SK-N-SH (cell line): ENCODE measurements around the gene ZSCAN12. TPM values are rescaled to one million over a fixed set of nuclear protein-coding genes. Genes with fewer than 3 reads are reported as not detected.

ENCODE experiments used
- CTCF ChIA-PET: fragments of 300-600, 350-600 bp; formaldehyde crosslinking; extraction: SDS; loops from one replicate; lab custom pipeline; 2021; lab: Yijun Ruan, JAX
- POLR2A ChIA-PET: fragments of 350-600 bp; sonication (Branson Sonifier 250); formaldehyde crosslinking; extraction: SDS; loops from one replicate; lab custom pipeline; 2020; ENCODE audit warnings: antibody characterized with exemption, inconsistent platforms; lab: Yijun Ruan, JAX
- DNase-seq: peaks from one replicate; pipeline ENCODE4 v3.0.0; 2012
- H2AFZ ChIP-seq: fragments of 200-600 bp; sonication (generic); 2 replicates; pipeline ENCODE4 v1.8.1; 2016; ENCODE audit warnings: antibody characterized with exemption, mild to moderate bottlenecking, low read depth
- H3F3A ChIP-seq: fragments of 200-600 bp; sonication (generic); replicated peaks from 2 replicates; pipeline ENCODE3; 2016; ENCODE audit warnings: antibody characterized with exemption, mild to moderate bottlenecking; ENCODE audit not compliant: insufficient read depth
- H3K27ac ChIP-seq, 2 experiments: fragments of 200-500 bp in 1 of 2; fragments of 200-600 bp in 1 of 2; sonication (Bioruptor generic) in 1 of 2; sonication (generic), shearing (Covaris generic) in 1 of 2; 2 replicates each; pipeline versions ENCODE4 v1.5.1 to v1.6.1; 2014 to 2016; ENCODE audit warnings: low read depth in 2 of 2, inconsistent platforms in 1 of 2, low read length in 1 of 2, mild to moderate bottlenecking in 1 of 2, mixed read lengths in 1 of 2
- H3K27me3 ChIP-seq: fragments of 200-600 bp; sonication (generic), shearing (Covaris generic); 2 replicates; pipeline ENCODE4 v1.6.1; 2016; ENCODE audit warnings: mixed run types; ENCODE audit not compliant: insufficient read depth
- H3K36me3 ChIP-seq, 2 experiments: fragments of 200-500 bp in 1 of 2; fragments of 200-600 bp in 1 of 2; sonication (Bioruptor generic) in 1 of 2; sonication (generic) in 1 of 2; replicated peaks in 1 of 2; 2 replicates each; pipeline versions ENCODE3 to v1.5.1; 2014 to 2016; ENCODE audit warnings: low read length in 1 of 2, mild to moderate bottlenecking in 1 of 2; ENCODE audit not compliant: insufficient read depth in 2 of 2, control insufficient read depth in 1 of 2
- H3K4me1 ChIP-seq, 2 experiments: fragments of 200-500 bp in 1 of 2; fragments of 200-600 bp in 1 of 2; sonication (Bioruptor generic) in 1 of 2; sonication (generic), shearing (Covaris generic) in 1 of 2; 2 replicates each; pipeline versions ENCODE4 v1.5.1 to v1.6.1; 2014 to 2016; ENCODE audit warnings: low read depth in 1 of 2, low read length in 1 of 2, mixed run types in 1 of 2; ENCODE audit not compliant: insufficient read depth in 2 of 2, control insufficient read depth in 1 of 2
- H3K4me2 ChIP-seq: fragments of 200-600 bp; sonication (generic), shearing (Covaris generic); 2 replicates; pipeline ENCODE4 v1.6.1; 2017; ENCODE audit warnings: mixed run types
- H3K4me3 ChIP-seq, 2 experiments: fragments of 200-500 bp in 1 of 2; fragments of 200-600 bp in 1 of 2; sonication (Bioruptor generic) in 1 of 2; sonication (generic), shearing (Covaris generic) in 1 of 2; 2 replicates each; pipeline versions ENCODE4 v1.5.1 to v1.8.1; 2014 to 2016; ENCODE audit warnings: low read depth in 2 of 2, inconsistent platforms in 1 of 2, low read length in 1 of 2, mild to moderate bottlenecking in 1 of 2, mixed read lengths in 1 of 2, moderate library complexity in 1 of 2
- H3K79me2 ChIP-seq: fragments of 200-600 bp; sonication (generic); 2 replicates; pipeline ENCODE4 v1.8.1; 2017; ENCODE audit warnings: mild to moderate bottlenecking; ENCODE audit not compliant: insufficient read depth
- H3K9ac ChIP-seq: fragments of 200-600 bp; sonication (generic); 2 replicates; pipeline ENCODE4 v1.6.1; 2017; ENCODE audit warnings: mixed run types
- H3K9me2 ChIP-seq: fragments of 200-600 bp; sonication (generic); 2 replicates; pipeline ENCODE4 v1.6.1; 2017; ENCODE audit warnings: mixed run types
- H3K9me3 ChIP-seq: fragments of 200-600 bp; sonication (generic); 2 replicates; pipeline ENCODE4 v1.6.1; 2017; ENCODE audit warnings: mixed run types, mild to moderate bottlenecking, moderate library complexity
- H4K20me1 ChIP-seq: fragments of 200-600 bp; sonication (generic); 2 replicates; pipeline ENCODE4 v1.6.1; 2017; ENCODE audit warnings: mild to moderate bottlenecking, mixed run types; ENCODE audit not compliant: insufficient read depth
- CHD2 ChIP-seq: fragments of 150-350 bp; IDR thresholded peaks from 2 replicates; pipeline ENCODE4 v1.6.1; 2018; ENCODE audit warnings: low read length; ENCODE audit not compliant: partially characterized antibody
- CTCF ChIP-seq: fragments of 200-600 bp; sonication (generic); IDR thresholded peaks from 2 replicates; pipeline ENCODE4 v1.6.1; 2017; ENCODE audit warnings: antibody characterized with exemption, mild to moderate bottlenecking, moderate library complexity
- ELF1 ChIP-seq: IDR thresholded peaks from 2 replicates; pipeline ENCODE4 v1.4.0; 2012
- EZH2phosphoT487 ChIP-seq: fragments of 200-600 bp; sonication (generic); IDR thresholded peaks from 2 replicates; pipeline ENCODE4 v1.6.1; 2017; ENCODE audit warnings: low read depth, mixed run types, mild to moderate bottlenecking, antibody characterized with exemption, moderate library complexity, borderline replicate concordance
- FOXJ3 ChIP-seq: sonication (generic); formaldehyde crosslinking; IDR thresholded peaks from 2 replicates; pipeline ENCODE4 v1.5.1; 2020; ENCODE audit warnings: mild to moderate bottlenecking, missing genetic modification reagents
- GABPA ChIP-seq: IDR thresholded peaks from 2 replicates; pipeline ENCODE4 v1.4.0; 2012; ENCODE audit warnings: low read depth, mild to moderate bottlenecking
- GATA2 ChIP-seq: sonication (generic); formaldehyde crosslinking; IDR thresholded peaks from 2 replicates; pipeline ENCODE4 v1.5.0; 2020; ENCODE audit warnings: mild to moderate bottlenecking, missing genetic modification reagents
- IRF3 ChIP-seq: fragments of 150-350 bp; IDR thresholded peaks from 2 replicates; pipeline ENCODE4 v1.6.1; 2016; ENCODE audit warnings: mild to moderate bottlenecking, low read depth, low read length
- JUND ChIP-seq: IDR thresholded peaks from 2 replicates; pipeline ENCODE4 v1.4.0; 2012
- MAX ChIP-seq: IDR thresholded peaks from 2 replicates; pipeline ENCODE4 v1.4.0; 2012; ENCODE audit warnings: low read depth
- MEF2A ChIP-seq: IDR thresholded peaks from 2 replicates; pipeline ENCODE4 v1.4.0; 2012; ENCODE audit warnings: low read depth, borderline replicate concordance
- NFIC ChIP-seq: IDR thresholded peaks from 2 replicates; pipeline ENCODE4 v1.4.0; 2012; ENCODE audit warnings: borderline replicate concordance
- NRF1 ChIP-seq: IDR thresholded peaks from 2 replicates; pipeline ENCODE4 v1.6.1; 2012; ENCODE audit warnings: low read depth, mild to moderate bottlenecking, low read length
- POLR2AphosphoS5 ChIP-seq: IDR thresholded peaks from 2 replicates; pipeline ENCODE4 v1.6.1; 2012; ENCODE audit warnings: low read depth, low read length
- RAD21 ChIP-seq: IDR thresholded peaks from 2 replicates; pipeline ENCODE4 v1.6.1; 2012; ENCODE audit warnings: mild to moderate bottlenecking, low read length
- REST ChIP-seq: IDR thresholded peaks from 2 replicates; pipeline ENCODE4 v1.6.1; 2012; ENCODE audit warnings: mild to moderate bottlenecking, low read depth, low read length, moderate library complexity
- RFX5 ChIP-seq: IDR thresholded peaks from 2 replicates; pipeline ENCODE4 v1.6.1; 2012; ENCODE audit warnings: mild to moderate bottlenecking, improper control_type of control experiment, low read length
- RXRA ChIP-seq: IDR thresholded peaks from 2 replicates; pipeline ENCODE4 v1.4.0; 2012; ENCODE audit warnings: low read depth, mild to moderate bottlenecking, borderline replicate concordance
- SIN3A ChIP-seq: IDR thresholded peaks from 2 replicates; pipeline ENCODE4 v1.6.1; 2012; ENCODE audit warnings: low read depth, mild to moderate bottlenecking, low read length, moderate library complexity, borderline replicate concordance
- SMC3 ChIP-seq: IDR thresholded peaks from 2 replicates; pipeline ENCODE4 v1.6.1; 2012; ENCODE audit warnings: low read depth, low read length, improper control_type of control experiment
- TAF1 ChIP-seq: IDR thresholded peaks from 2 replicates; pipeline ENCODE4 v1.6.1; 2012; ENCODE audit warnings: low read depth, mild to moderate bottlenecking, low read length, moderate library complexity, borderline replicate concordance
- TEAD4 ChIP-seq: IDR thresholded peaks from 2 replicates; pipeline ENCODE4 v1.4.0; 2012; ENCODE audit warnings: mild to moderate bottlenecking, borderline replicate concordance; ENCODE audit not compliant: insufficient read depth
- USF1 ChIP-seq: IDR thresholded peaks from 2 replicates; pipeline ENCODE4 v1.4.0; 2012; ENCODE audit warnings: low read depth, borderline replicate concordance
- YY1 ChIP-seq: IDR thresholded peaks from 2 replicates; pipeline ENCODE4 v1.4.0; 2012; ENCODE audit warnings: low read depth, mild to moderate bottlenecking
- WGBS: methylation state at CpG from one replicate; pipeline ENCODE4 v1.1.6; 2017; ENCODE audit warnings: low lambda C conversion rate; 5-methylcytosine and 5-hydroxymethylcytosine counted together
- polyA plus RNA-seq, 3 experiments: library from polyadenylated mRNA; depleted of rRNA; stranded (reverse); fragments of >200 nt; gene quantifications; 2 replicates each; pipeline ENCODE4 v1.2.3, GENCODE V29; 2012

Gene ZSCAN12
- 1.6 and 2.5 TPM in 2 replicates for polyA plus RNA-seq (2012; rRNA removed)
- 2.2 and 2.4 TPM in 2 replicates for polyA plus RNA-seq (2012; cell fraction: cytosol; rRNA removed)
- 2.0 and 3.0 TPM in 2 replicates for polyA plus RNA-seq (2012; cell fraction: nucleus; rRNA removed)

- peak; percentile 85 for DNase-seq
- Histone ChIP-seq H3K4me2 (peak within 1 kb of the TSS; percentile 92), H3K4me1 (peaks cover 11 to 13% of the 10 kb centered on the region in 2 experiments; a peak in 3 of 4 replicates), H3K9me2 (no peaks in the 10 kb centered on the region), H3K36me3 (peaks cover 11 to 22% of the 10 kb centered on the region in 2 experiments), H3K4me3 (peak within 1 kb of the TSS; percentile 83 to 98), H2AFZ (peak within 1 kb of the TSS; percentile 100), H3K79me2 (peaks cover 48% of the 10 kb centered on the region), H3K27me3 (no peaks in the 10 kb centered on the region), H4K20me1 (no peaks in the 10 kb centered on the region; the same call in 1 of the 2 replicates), H3K9ac (peak within 1 kb of the TSS; percentile 88), H3F3A (peaks cover 12% of the 10 kb centered on the region), H3K27ac (peak within 1 kb of the TSS; percentile 65 to 96), H3K9me3 (no peaks in the 10 kb centered on the region)
- 1% methylated on average over 20 of the region's 49 CpGs for WGBS
- ChIA-PET CTCF (interaction anchor here (0.6 to 2.5 kb wide), 7 partner anchors 16 to 158 kb away, joined by 3 to 6 read pairs (median 3); partner anchors contain the start of gene ZSCAN26), POLR2A (interaction anchor here (0.5 to 1.5 kb wide), 5 partner anchors 44 to 295 kb away, joined by 3 to 6 read pairs (median 3); partner anchors contain the start of genes ZSCAN23 and ZSCAN26)
- TF ChIP-seq MAX (peak; percentile 86), RAD21 (no peak), ELF1 (peak; percentile 91), RFX5 (no peak), GABPA (peak; percentile 95), MEF2A (no peak), JUND (no peak), POLR2AphosphoS5 (peak; percentile 98), RXRA (no peak), FOXJ3 (no peak), EZH2phosphoT487 (no peak), IRF3 (no peak), CHD2 (peak; percentile 77), TAF1 (peak; percentile 96), USF1 (peak; percentile 29; the same call in 1 of the 2 replicates), TEAD4 (no peak), NRF1 (no peak), NFIC (peak; percentile 27; the same call in 1 of the 2 replicates), GATA2 (no peak), SMC3 (no peak), REST (peak; percentile 38; the same call in 1 of the 2 replicates), YY1 (peak; percentile 75; the same call in 1 of the 2 replicates), SIN3A (peak; percentile 91), CTCF (peak; percentile 72)
Measured at GRCh38 chr6:28399350-28400121, at the start of gene ZSCAN12. TSS of gene ZSCAN12 (minus strand) at chr6:28399747. CDS start at chr6:28398405, 1,342 bp downstream.
